ENCODE results near the gene BMAL2.

- TF ChIP-seq CTCF (IDR thresholded peaks at IDR 0.05) = no peak
- no peak for TF ChIP-seq POLR2A (IDR thresholded peaks at IDR 0.05)
These were observed 1.8 kb upstream of the BMAL2 start for GRCh38 chr12:27330846-27331245.

All from esophagus squamous epithelium (tissue), 4 donors.